ENCODE data around the gene PRMT7. TPM values are rescaled to one million over a fixed set of nuclear protein-coding genes. Genes with fewer than 3 reads are reported as not detected.

Gene PRMT7
- total RNA-seq, 1 donor from 2014 or later = 25.6 TPM

DNA sequence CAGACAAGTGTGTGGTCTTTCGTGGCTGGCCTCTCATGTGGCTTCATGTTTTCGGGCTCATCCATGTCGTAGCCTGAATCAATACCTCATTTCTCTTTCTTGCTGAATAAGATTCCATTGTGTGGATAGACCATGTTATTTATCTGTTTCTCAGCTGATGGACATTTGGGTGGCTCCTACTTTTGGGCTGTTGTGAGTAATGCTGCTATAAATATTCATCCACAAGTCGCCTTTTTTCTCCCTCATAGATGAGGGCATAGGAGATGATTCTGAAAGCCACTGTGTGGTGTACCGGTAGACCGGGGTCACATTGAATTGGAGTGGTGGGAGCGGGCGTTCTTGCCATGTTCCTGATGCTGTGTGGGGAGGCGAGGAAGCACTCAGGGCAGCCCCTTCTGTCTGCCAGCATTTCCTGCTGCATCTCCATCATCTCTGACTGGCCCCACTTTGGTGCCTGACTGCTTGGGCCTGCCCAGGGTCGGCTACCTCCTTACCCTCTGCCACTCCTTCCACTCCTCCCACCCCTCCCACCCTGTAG is 40.1 kb downstream of the PRMT7 start:
- Histone ChIP-seq H3K36me3 (peaks cover 95% of the 10 kb centered on the region), H3K9me3 (replicated peaks) (no peaks in the 10 kb centered on the region), H3K27me3 (ENCODE audit: low read depth) (no peaks in the 10 kb centered on the region), H3K27ac (replicated peaks) (no peak overlapping the region), H3K4me1 (peaks cover 10% of the 10 kb centered on the region), H3K4me3 (no peak overlapping the region)
- intact Hi-C loops (cut with micrococcal nuclease) = no loop called here
- no peak for TF ChIP-seq CTCF (IDR thresholded peaks at IDR 0.05; ENCODE audit: borderline replicate concordance)
- DNase-seq = no peak

- no peak for DNase-seq
- Histone ChIP-seq H3K27me3 (ENCODE audit: low read depth) (no peaks in the 10 kb centered on the region), H3K4me3 (no peak overlapping the region), H3K36me3 (peaks cover 95% of the 10 kb centered on the region), H3K9me3 (replicated peaks) (no peaks in the 10 kb centered on the region), H3K27ac (replicated peaks) (no peak overlapping the region), H3K4me1 (peaks cover 8% of the 10 kb centered on the region)
- TF ChIP-seq CTCF (IDR thresholded peaks at IDR 0.05; ENCODE audit: borderline replicate concordance) = no peak
- intact Hi-C loops (cut with micrococcal nuclease) = no loop called here
Observed at GRCh38 chr16:68351463-68351862, 40.6 kb downstream of the PRMT7 start.

- peaks cover 99% of the 10 kb centered on the region for H3K36me3 ChIP-seq
- no peak for DNase-seq
Observed at GRCh38 chr16:68351991-68352431, 41.2 kb downstream of the PRMT7 start.

DNA sequence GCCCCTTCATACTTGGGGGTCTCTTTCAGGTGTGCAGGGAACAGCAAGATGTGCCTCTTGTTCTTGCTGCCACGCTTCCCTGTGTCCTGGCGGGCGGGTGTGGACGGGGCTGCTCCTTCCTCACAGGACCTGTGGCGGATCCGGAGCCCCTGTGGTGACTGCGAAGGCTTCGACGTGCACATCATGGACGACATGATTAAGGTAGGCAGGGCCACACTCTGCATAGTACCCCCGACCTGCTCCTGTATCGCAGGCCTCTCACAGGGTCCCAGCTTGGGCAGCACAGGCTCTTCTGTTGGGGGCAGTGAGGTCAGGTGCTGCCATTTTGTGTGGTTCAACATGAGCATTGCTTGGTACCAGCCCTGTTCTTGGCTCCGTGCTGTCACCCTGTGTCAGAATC is 42.5 kb downstream of the PRMT7 start:
- no peak overlapping the region for H3K27ac ChIP-seq (replicated peaks)
- intact Hi-C loops (cut with micrococcal nuclease) = no loop called here
- H3K9me3 ChIP-seq (replicated peaks) = no peaks in the 10 kb centered on the region
- no peak overlapping the region for H3K4me3 ChIP-seq
- peaks cover 99% of the 10 kb centered on the region for H3K36me3 ChIP-seq
- no peaks in the 10 kb centered on the region for H3K4me1 ChIP-seq
- DNase-seq = no peak
- no peaks in the 10 kb centered on the region for H3K27me3 ChIP-seq (ENCODE audit: low read depth)
- TF ChIP-seq CTCF (IDR thresholded peaks at IDR 0.05; ENCODE audit: borderline replicate concordance) = no peak

More at GRCh38 chr16:68351991-68352431, 41.2 kb downstream of the PRMT7 start:
- intact Hi-C loops (cut with micrococcal nuclease) = no loop called here
- Histone ChIP-seq H3K4me1 (peaks cover 8% of the 10 kb centered on the region), H3K4me3 (no peak overlapping the region), H3K27ac (replicated peaks) (no peak overlapping the region), H3K27me3 (ENCODE audit: low read depth) (no peaks in the 10 kb centered on the region), H3K9me3 (replicated peaks) (no peaks in the 10 kb centered on the region)
- no peak for TF ChIP-seq CTCF (IDR thresholded peaks at IDR 0.05; ENCODE audit: borderline replicate concordance)

DNA sequence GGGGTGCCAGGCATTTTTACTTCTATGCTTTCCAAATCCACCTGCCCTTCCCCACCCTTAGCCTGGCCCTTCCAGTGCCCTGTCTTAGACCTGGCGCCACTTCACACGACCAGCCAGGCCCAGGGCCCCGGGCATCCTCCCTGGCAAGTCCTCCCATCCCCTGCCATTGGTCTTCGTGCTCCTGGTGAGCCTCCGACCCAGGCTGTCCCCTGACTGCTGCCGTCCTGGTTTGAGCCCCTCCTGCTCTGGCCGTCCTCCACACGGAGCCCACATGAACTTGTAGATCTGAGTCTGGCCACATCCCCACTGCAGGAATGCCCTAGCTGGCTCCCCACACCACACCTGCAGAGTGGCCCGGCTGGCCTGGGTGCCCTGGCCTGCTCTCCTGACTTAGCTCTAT is 44.0 kb downstream of the PRMT7 start:
- no peak for DNase-seq
- Histone ChIP-seq H3K4me1 (no peaks in the 10 kb centered on the region), H3K27me3 (ENCODE audit: low read depth) (no peaks in the 10 kb centered on the region), H3K4me3 (no peak overlapping the region), H3K9me3 (replicated peaks) (no peaks in the 10 kb centered on the region), H3K36me3 (peaks cover 98% of the 10 kb centered on the region), H3K27ac (replicated peaks) (no peak overlapping the region)
- no peak for TF ChIP-seq CTCF (IDR thresholded peaks at IDR 0.05; ENCODE audit: borderline replicate concordance)
- intact Hi-C loops (cut with micrococcal nuclease) = no loop called here
